ENCODE results near the gene ALAD. TPM values are rescaled to one million over a fixed set of nuclear protein-coding genes. Genes with fewer than 3 reads are reported as not detected.

The ALAD gene
- total and polyA plus RNA-seq, 9 of the 15 experiments (the other 6 are each of a cell fraction or from before 2014, with no cell fraction given) = 1.3 to 12.7 (median 6.8) TPM

- TF ChIP-seq BRF2 (IDR thresholded peaks at IDR 0.05; ENCODE audit: borderline replicate concordance, insufficient read depth, insufficient read length) = no peak
- no peak for TF ChIP-seq SNRNP70 (optimal IDR thresholded peaks at IDR 0.05; ENCODE audit: low read depth, low read length)
- TF ChIP-seq CHAMP1 (IDR thresholded peaks at IDR 0.05) = peak; percentile 75
- TF ChIP-seq AFF4 (CRISPR knock-in tag; IDR thresholded peaks at IDR 0.05) = peak; percentile 25
- no peak for TF ChIP-seq GTF2B (IDR thresholded peaks at IDR 0.05; ENCODE audit: extremely low read depth, insufficient read length)
- peak; percentile 2; the same call in 1 of the 2 replicates for TF ChIP-seq SMC3 (conservative IDR thresholded peaks at IDR 0.05; ENCODE audit: insufficient read depth, low read depth, low read length)
- TF ChIP-seq RFX5 (IDR thresholded peaks at IDR 0.05; ENCODE audit: low read depth, low read length) = no peak
- TF ChIP-seq ZNF282 (CRISPR knock-in tag; IDR thresholded peaks at IDR 0.05) = 0 out of 2 replicates have a peak, but pooled peaks have one; percentile 27
- TF ChIP-seq ZNF445 (CRISPR knock-in tag; IDR thresholded peaks at IDR 0.05; ENCODE audit: low read depth) = no peak
- TF ChIP-seq BHLHE40 (IDR thresholded peaks at IDR 0.05; ENCODE audit: low read length) = peak; percentile 79
- TF ChIP-seq TRIM28 (IDR thresholded peaks at IDR 0.05) = peak; percentile 57
- TF ChIP-seq EZH2 (IDR thresholded peaks at IDR 0.05; ENCODE audit: borderline replicate concordance, low read depth, low read length) = no peak
- no peak for TF ChIP-seq IFI16 (CRISPR knock-in tag; IDR thresholded peaks at IDR 0.05)
These were observed 9.3 kb upstream of the ALAD start, which contains the start of the genes C9orf43 and POLE3 (continued) for GRCh38 chr9:113410207-113410864.
